HG03378 (cell line): Measurements from ENCODE around the gene FOXC2.

Experiments
- ATAC-seq: cut with Tn5 transposase; IDR thresholded peaks from one replicate; pipeline ENCODE4 v1.9.1; 2021; ENCODE audit warnings: mild to moderate bottlenecking, moderate library complexity; ENCODE audit not compliant: unreplicated experiment

The FOXC2 gene

GRCh38 chr16:86566601-86566965 lies at the start of gene FOXC2:
FOXC2 (plus strand) TSS chr16:86566829; CDS start chr16:86567336, 507 bp downstream.
- no peak for ATAC-seq

GRCh38 chr16:86517033-86517432 lies 49.6 kb upstream of the FOXC2 start:
- ATAC-seq: no peak

- ATAC-seq: no peak
Observed at GRCh38 chr16:86517652-86518258, 48.9 kb upstream of the FOXC2 start.

- ATAC-seq: no peak
Observed at GRCh38 chr16:86519007-86519648, 47.5 kb upstream of the FOXC2 start.

GRCh38 chr16:86519649-86520316 lies 46.8 kb upstream of the FOXC2 start:
- ATAC-seq: no peak

- ATAC-seq: no peak
Observed at GRCh38 chr16:86520317-86521210, 46.1 kb upstream of the FOXC2 start.

GRCh38 chr16:86521236-86522197 lies 45.1 kb upstream of the FOXC2 start:
- ATAC-seq: no peak

- ATAC-seq: no peak
Observed at GRCh38 chr16:86522634-86523033, 44.0 kb upstream of the FOXC2 start.

GRCh38 chr16:86523166-86523740 lies 43.4 kb upstream of the FOXC2 start:
- ATAC-seq: no peak

GRCh38 chr16:86524029-86524428 lies 42.6 kb upstream of the FOXC2 start:
- ATAC-seq: no peak

- no peak for ATAC-seq
Observed at GRCh38 chr16:86525696-86526095, 40.9 kb upstream of the FOXC2 start.

- ATAC-seq: no peak
Observed at GRCh38 chr16:86527366-86527765, 39.3 kb upstream of the FOXC2 start.

- no peak for ATAC-seq
Observed at GRCh38 chr16:86528061-86528929, 38.3 kb upstream of the FOXC2 start.

- ATAC-seq: no peak
Observed at GRCh38 chr16:86529160-86529559, 37.5 kb upstream of the FOXC2 start.

GRCh38 chr16:86530251-86531190 lies 36.1 kb upstream of the FOXC2 start:
- ATAC-seq: no peak

- no peak for ATAC-seq
Observed at GRCh38 chr16:86531191-86531545, 35.5 kb upstream of the FOXC2 start.

- no peak for ATAC-seq
Observed at GRCh38 chr16:86531641-86532525, 34.7 kb upstream of the FOXC2 start.
